Measurements from ENCODE around the gene UBB. TPM values are rescaled to one million over a fixed set of nuclear protein-coding genes. Genes with fewer than 3 reads are reported as not detected.

Gene UBB
- total RNA-seq, 1 experiment from 2014 or later = 2,970 TPM

DNA sequence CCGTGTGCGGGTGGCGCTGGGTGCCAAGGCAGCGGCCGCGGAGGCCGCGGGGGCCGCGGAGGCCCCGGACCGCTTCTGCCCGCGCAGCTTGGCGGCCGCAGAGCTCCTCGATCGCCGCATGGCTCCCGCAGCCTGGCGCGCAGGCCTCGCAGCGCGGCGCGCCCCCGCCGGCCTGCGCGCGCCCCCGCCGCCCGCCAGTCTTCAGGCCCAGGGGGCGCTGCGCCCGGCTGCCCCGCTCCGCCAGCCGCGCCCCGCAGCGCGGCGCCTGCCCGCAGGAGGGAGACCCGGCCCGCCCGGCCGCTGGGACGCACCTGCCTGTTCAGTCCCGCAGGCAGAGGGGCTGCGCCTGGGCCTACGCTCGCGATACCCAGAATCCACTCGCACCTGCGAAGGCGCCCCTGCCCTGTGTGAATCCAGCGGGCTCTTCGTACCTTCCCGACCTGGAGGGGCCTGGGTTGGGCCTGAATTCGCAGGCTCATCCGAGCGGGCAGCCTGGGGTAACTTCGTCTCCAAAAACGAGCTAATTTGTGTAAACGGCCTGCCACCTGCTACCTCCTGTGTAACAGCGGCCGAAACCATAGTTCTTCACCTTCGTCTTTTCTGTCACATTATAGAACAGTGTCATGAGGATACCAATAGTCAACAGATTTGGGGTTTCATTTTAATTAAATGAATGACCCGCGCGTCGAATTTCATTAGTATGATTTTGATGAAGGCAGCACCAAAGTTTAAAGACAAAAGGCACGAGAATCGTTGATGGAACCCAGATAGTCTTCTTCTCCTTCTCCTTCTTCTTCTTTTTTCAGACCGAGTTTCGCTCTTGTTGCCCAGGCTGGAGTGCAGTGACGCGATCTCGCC lies 27.3 kb upstream of the UBB start, which contains the start of gene CENPV:
CENPV (minus strand) TSS at position 153 of the 858 bp plus-strand sequence; CDS start at position 120, 33 bp downstream.
- POLR2A ChIA-PET (ENCODE audit: unreplicated experiment) = interaction anchor here (0.7 kb wide), 1 partner anchor 236 kb away, joined by 4 read pairs; no protein-coding TSS in a partner anchor
- Histone ChIP-seq H4K20me1 (ENCODE audit: low read length) (no peaks in the 10 kb centered on the region), H3K36me3 (ENCODE audit: low read depth, low read length) (no peaks in the 10 kb centered on the region), H3K4me3 (ENCODE audit: low read length) (no peak within 1 kb of the TSS), H3K79me2 (ENCODE audit: low read length) (no peaks in the 10 kb centered on the region), H2AFZ (ENCODE audit: low read length) (0 out of 2 replicates have a peak within 1 kb of the TSS, but pooled peaks have one; percentile 40), H3F3A (ENCODE audit: low read length, unreplicated experiment) (no peaks in the 10 kb centered on the region), H3K4me2 (ENCODE audit: low read length) (no peak within 1 kb of the TSS), H3K9me2 (replicated peaks; ENCODE audit: low read length) (no peaks in the 10 kb centered on the region), H3K4me1 (ENCODE audit: insufficient read depth, low read length) (peaks cover 2% of the 10 kb centered on the region; the same call in 1 of the 2 replicates), H3K27me3 (ENCODE audit: low read length) (no peaks in the 10 kb centered on the region), H3K9me3 (ENCODE audit: low read length) (no peaks in the 10 kb centered on the region), H3K27ac (ENCODE audit: low read length) (no peak within 1 kb of the TSS), H3K9ac (ENCODE audit: low read length) (no peak within 1 kb of the TSS)
- CTCF ChIA-PET = no interaction called here
- no peak for DNase-seq
- TF ChIP-seq CTCF (conservative IDR thresholded peaks at IDR 0.05; ENCODE audit: low read depth, low read length) = no peak
- TF ChIP-seq EZH2 (IDR thresholded peaks at IDR 0.05; ENCODE audit: low read length, unreplicated experiment) = no peak
- intact Hi-C loops (cut with micrococcal nuclease) = no loop called here
- ATAC-seq = no peak
- no TSS peak for BruUV-seq (replicated peaks)

DNA sequence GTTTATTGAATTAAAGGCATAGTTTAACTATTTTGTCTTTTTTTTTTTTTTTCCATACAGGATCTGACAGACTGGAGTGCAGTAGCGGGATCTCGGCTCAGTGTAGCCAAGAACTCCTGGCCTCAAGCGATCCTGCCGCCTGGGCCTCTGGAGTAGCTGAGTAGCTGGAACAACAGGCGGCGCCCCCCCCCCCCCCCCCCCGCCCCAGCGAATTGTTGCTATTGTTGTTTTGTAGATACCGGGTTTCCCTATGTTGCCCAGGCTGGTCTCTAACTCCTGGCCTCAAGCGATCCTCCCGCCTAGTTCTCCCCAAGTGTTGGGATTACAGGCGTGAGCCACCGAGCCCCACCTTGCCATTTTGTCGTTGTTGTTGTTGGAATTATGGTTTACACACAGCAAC lies 26.3 kb upstream of the UBB start:
- no TSS peak for BruUV-seq (replicated peaks)
- ATAC-seq = no peak
- H3K9me3 ChIP-seq (ENCODE audit: low read length) = no peaks in the 10 kb centered on the region
- H3K27me3 ChIP-seq (ENCODE audit: low read length) = no peaks in the 10 kb centered on the region
- H3K4me3 ChIP-seq (ENCODE audit: low read length) = no peak overlapping the region
- H3K9ac ChIP-seq (ENCODE audit: low read length) = no peak overlapping the region
- TF ChIP-seq CTCF (conservative IDR thresholded peaks at IDR 0.05; ENCODE audit: low read depth, low read length) (no peak), EZH2 (IDR thresholded peaks at IDR 0.05; ENCODE audit: low read length, unreplicated experiment) (no peak), EZH2phosphoT487 (IDR thresholded peaks at IDR 0.05; ENCODE audit: borderline replicate concordance, low read length) (no peak)
- ChIA-PET CTCF (no interaction called here), POLR2A (ENCODE audit: unreplicated experiment) (no interaction called here)
- intact Hi-C loops (cut with micrococcal nuclease) = no loop called here
- H3K9me2 ChIP-seq (replicated peaks; ENCODE audit: low read length) = no peaks in the 10 kb centered on the region
- no peak overlapping the region for H2AFZ ChIP-seq (ENCODE audit: low read length)
- peaks cover 2% of the 10 kb centered on the region; the same call in 1 of the 2 replicates for H3K4me1 ChIP-seq (ENCODE audit: insufficient read depth, low read length)
- H3K36me3 ChIP-seq (ENCODE audit: low read depth, low read length) = no peaks in the 10 kb centered on the region
- H3F3A ChIP-seq (ENCODE audit: low read length, unreplicated experiment) = no peaks in the 10 kb centered on the region
- no peak for DNase-seq
- no peak overlapping the region for H3K4me2 ChIP-seq (ENCODE audit: low read length)
- H3K79me2 ChIP-seq (ENCODE audit: low read length) = no peaks in the 10 kb centered on the region
- H3K27ac ChIP-seq (ENCODE audit: low read length) = no peak overlapping the region
- no peaks in the 10 kb centered on the region for H4K20me1 ChIP-seq (ENCODE audit: low read length)

GRCh38 chr17:16358394-16358793 lies 22.5 kb upstream of the UBB start:
- Histone ChIP-seq H3F3A (ENCODE audit: low read length, unreplicated experiment) (no peaks in the 10 kb centered on the region), H3K4me2 (ENCODE audit: low read length) (no peak overlapping the region), H3K36me3 (ENCODE audit: low read depth, low read length) (no peaks in the 10 kb centered on the region), H3K4me1 (ENCODE audit: insufficient read depth, low read length) (no peaks in the 10 kb centered on the region), H3K9me2 (replicated peaks; ENCODE audit: low read length) (no peaks in the 10 kb centered on the region), H3K27ac (ENCODE audit: low read length) (no peak overlapping the region), H3K79me2 (ENCODE audit: low read length) (no peaks in the 10 kb centered on the region), H3K9me3 (ENCODE audit: low read length) (no peaks in the 10 kb centered on the region), H3K4me3 (ENCODE audit: low read length) (no peak overlapping the region), H2AFZ (ENCODE audit: low read length) (no peak overlapping the region), H3K27me3 (ENCODE audit: low read length) (no peaks in the 10 kb centered on the region), H3K9ac (ENCODE audit: low read length) (no peak overlapping the region), H4K20me1 (ENCODE audit: low read length) (no peaks in the 10 kb centered on the region)
- intact Hi-C loops (cut with micrococcal nuclease) = no loop called here
- BruUV-seq (replicated peaks) = no TSS peak
- DNase-seq (no peak), ATAC-seq (no peak)
- POLR2A ChIA-PET (ENCODE audit: unreplicated experiment) = no interaction called here
- TF ChIP-seq CTCF (conservative IDR thresholded peaks at IDR 0.05; ENCODE audit: low read depth, low read length) (no peak), EZH2 (IDR thresholded peaks at IDR 0.05; ENCODE audit: low read length, unreplicated experiment) (no peak), EZH2phosphoT487 (IDR thresholded peaks at IDR 0.05; ENCODE audit: borderline replicate concordance, low read length) (no peak)
- CTCF ChIA-PET = no interaction called here
